Endothelial cell of umbilical vein (primary cell): Measurements from ENCODE around the gene CARNS1. TPM values are rescaled to one million over a fixed set of nuclear protein-coding genes. Genes with fewer than 3 reads are reported as not detected.

Experiments
- BruUV-seq: library from RNA; stranded (reverse); fragments of 400-500 nt; replicated peaks from 2 replicates; lab custom pipeline; 2021; lab: Mats Ljungman, UMichigan
- CTCF ChIA-PET: fragments of 300-600, 350-600 bp; sonication (Branson Sonifier 250); formaldehyde crosslinking; loops from one replicate; lab custom pipeline; 2021; ENCODE audit warnings: antibody characterized with exemption, inconsistent platforms; lab: Charles Lee
- POLR2A ChIA-PET: fragments of 300-600, 350-600 bp; sonication (Branson Sonifier 250); formaldehyde crosslinking; loops from one replicate; lab custom pipeline; 2021; ENCODE audit warnings: antibody characterized with exemption, inconsistent platforms; lab: Charles Lee
- DNase-seq: peaks from one replicate; pipeline ENCODE4 v3.0.0-alpha.2; 2011; ENCODE audit warnings: low read depth, low spot score
- FAIRE-seq: peaks from 2 replicates; lab custom pipeline; 2011; peaks lifted over from hg19 to GRCh38; lab: Jason Lieb, UNC
- H2AFZ ChIP-seq: 2 replicates; pipeline ENCODE4 v1.6.0; 2012; ENCODE audit warnings: low read depth, low read length, control low read depth, inconsistent platforms
- H3K27ac ChIP-seq: 2 replicates; pipeline ENCODE4 v1.5.1; 2011; ENCODE audit warnings: low read depth, mild to moderate bottlenecking, control low read depth, low read length, moderate library complexity; ENCODE audit not compliant: insufficient read depth
- H3K27me3 ChIP-seq, 2 experiments: 2 replicates each; pipeline versions ENCODE4 v1.6.0 to v1.6.1; 2011; ENCODE audit warnings: low read length in 2 of 2, mixed read lengths in 1 of 2; ENCODE audit not compliant: control insufficient read depth in 2 of 2, insufficient read depth in 2 of 2
- H3K36me3 ChIP-seq, 2 experiments: 2 replicates in 1 of 2; 3 replicates in 1 of 2; pipeline ENCODE4 v1.5.1; 2011; ENCODE audit warnings: low read length in 2 of 2, mild to moderate bottlenecking in 1 of 2, moderate library complexity in 1 of 2; ENCODE audit not compliant: control insufficient read depth in 2 of 2, insufficient read depth in 2 of 2; ENCODE audit errors: extremely low read depth in 1 of 2
- H3K4me1 ChIP-seq: 3 replicates; pipeline ENCODE4 v1.5.1; 2011; ENCODE audit warnings: mild to moderate bottlenecking, low read length; ENCODE audit not compliant: control insufficient read depth, insufficient read depth; ENCODE audit errors: extremely low read depth
- H3K4me2 ChIP-seq: 2 replicates; pipeline ENCODE4 v1.6.1; 2011; ENCODE audit warnings: low read length, control low read depth, mixed read lengths; ENCODE audit not compliant: insufficient read depth
- H3K4me3 ChIP-seq, 3 experiments: fragments of 200-600 bp in 1 of 3; sonication (generic), shearing (Covaris generic) in 1 of 3; replicated peaks in 1 of 3; 2 replicates each; pipeline ENCODE4 v1.5.1; 2011 to 2016; ENCODE audit warnings: control low read depth in 3 of 3, low read length in 3 of 3, mild to moderate bottlenecking in 2 of 3, inconsistent platforms in 1 of 3, low read depth in 1 of 3, moderate library complexity in 1 of 3; ENCODE audit not compliant: insufficient read depth in 1 of 3
- H3K79me2 ChIP-seq: 2 replicates; pipeline ENCODE4 v1.6.0; 2012; ENCODE audit warnings: low read length, inconsistent platforms; ENCODE audit not compliant: control insufficient read depth, insufficient read depth
- H3K9ac ChIP-seq: replicated peaks from 2 replicates; pipeline ENCODE3; 2011; ENCODE audit warnings: low read length, control low read depth; ENCODE audit not compliant: insufficient read depth; ENCODE audit errors: extremely low read depth
- H3K9me1 ChIP-seq: replicated peaks from 3 replicates; pipeline ENCODE4 v1.6.0; 2011; ENCODE audit warnings: mild to moderate bottlenecking, low read length; ENCODE audit not compliant: control insufficient read depth, insufficient read depth; ENCODE audit errors: extremely low read depth
- H3K9me3 ChIP-seq: replicated peaks from 2 replicates; pipeline ENCODE4 v1.5.1; 2012; ENCODE audit warnings: low read length, inconsistent platforms; ENCODE audit not compliant: control insufficient read depth, insufficient read depth
- H4K20me1 ChIP-seq: replicated peaks from 2 replicates; pipeline ENCODE3; 2011; ENCODE audit warnings: mild to moderate bottlenecking, low read length; ENCODE audit not compliant: control insufficient read depth, insufficient read depth; ENCODE audit errors: extremely low read depth
- EZH2 ChIP-seq: IDR thresholded peaks from 2 replicates; pipeline ENCODE4 v1.6.1; 2012; ENCODE audit warnings: borderline replicate concordance, low read depth, mild to moderate bottlenecking, moderate library complexity, low read length, inconsistent platforms; ENCODE audit not compliant: severe bottlenecking
- FOS ChIP-seq: IDR thresholded peaks from 2 replicates; pipeline ENCODE4 v1.6.1; 2011; ENCODE audit warnings: mild to moderate bottlenecking, low read length, moderate library complexity, borderline replicate concordance; ENCODE audit not compliant: insufficient read depth
- GATA2 ChIP-seq: IDR thresholded peaks from 2 replicates; pipeline ENCODE4 v1.7.0; 2011; ENCODE audit warnings: low read depth, mild to moderate bottlenecking, moderate library complexity, mixed read lengths, low read length; ENCODE audit not compliant: insufficient read length, insufficient read depth
- JUN ChIP-seq: IDR thresholded peaks from 2 replicates; pipeline ENCODE4 v1.6.1; 2011; ENCODE audit warnings: borderline replicate concordance, low read depth; ENCODE audit not compliant: insufficient read length, insufficient read depth
- MYC ChIP-seq: IDR thresholded peaks from one replicate; pipeline ENCODE4 v1.6.1; 2011; ENCODE audit warnings: mild to moderate bottlenecking, low read depth, low read length
- POLR2A ChIP-seq: IDR thresholded peaks from 2 replicates; pipeline ENCODE4 v1.6.1; 2012; ENCODE audit warnings: low read depth, mild to moderate bottlenecking, control low read depth, low read length
- POLR2AphosphoS5 ChIP-seq: IDR thresholded peaks from 2 replicates; pipeline ENCODE4 v1.6.1; 2012; ENCODE audit warnings: low read depth, mild to moderate bottlenecking, control low read depth, low read length, moderate library complexity; ENCODE audit not compliant: insufficient read depth
- dilution Hi-C: fragments of 300-500 bp; cut with MboI; formaldehyde crosslinking; loops from one replicate; pipeline ENCODE4 v1.15.0; 2019; ENCODE audit warnings: low sequenced_read_pairs; ENCODE audit not compliant: extremely low pct_ligation_motif_present
- intact Hi-C: fragments of 100-400 bp; cut with micrococcal nuclease; formaldehyde crosslinking; loops from one replicate; pipeline ENCODE4 v1.10.0; 2022
- polyA plus RNA-seq, 4 experiments: library from polyadenylated mRNA; depleted of rRNA in 3 of 4; stranded (reverse) in 3 of 4; unstranded in 1 of 4; fragments of >200 nt; gene quantifications; 2 replicates each; pipeline versions ENCODE4 v1.2.1 to v1.2.3, GENCODE V29; 2011 to 2012; ENCODE audit warnings: missing spikeins in 1 of 4
- total RNA-seq: library from RNA; stranded (reverse); gene quantifications from 2 replicates; pipeline ENCODE4 v1.2.3, GENCODE V29; 2021
- TF ChIP-seq, protein P1 (sequence below): IDR thresholded peaks from 2 replicates; pipeline ENCODE4 v1.6.1; 2011; ENCODE audit not compliant: insufficient read depth, insufficient read length
- TF ChIP-seq, protein P2 (sequence below), 2 donors: IDR thresholded peaks; 1 replicate in 1 of 2; 2 replicates in 1 of 2; pipeline ENCODE4 v1.5.1; 2011; ENCODE audit warnings: low read length in 2 of 2, mild to moderate bottlenecking in 2 of 2, moderate library complexity in 2 of 2, control low read depth in 1 of 2, inconsistent platforms in 1 of 2, low read depth in 1 of 2; ENCODE audit not compliant: insufficient read depth in 1 of 2; ENCODE audit errors: extremely low read depth in 1 of 2

The CARNS1 gene
- total and polyA plus RNA-seq, 2 donors (not counting 3 experiments of a cell fraction or from before 2014, with no cell fraction given): 0.14 to 0.35 TPM

DNA sequence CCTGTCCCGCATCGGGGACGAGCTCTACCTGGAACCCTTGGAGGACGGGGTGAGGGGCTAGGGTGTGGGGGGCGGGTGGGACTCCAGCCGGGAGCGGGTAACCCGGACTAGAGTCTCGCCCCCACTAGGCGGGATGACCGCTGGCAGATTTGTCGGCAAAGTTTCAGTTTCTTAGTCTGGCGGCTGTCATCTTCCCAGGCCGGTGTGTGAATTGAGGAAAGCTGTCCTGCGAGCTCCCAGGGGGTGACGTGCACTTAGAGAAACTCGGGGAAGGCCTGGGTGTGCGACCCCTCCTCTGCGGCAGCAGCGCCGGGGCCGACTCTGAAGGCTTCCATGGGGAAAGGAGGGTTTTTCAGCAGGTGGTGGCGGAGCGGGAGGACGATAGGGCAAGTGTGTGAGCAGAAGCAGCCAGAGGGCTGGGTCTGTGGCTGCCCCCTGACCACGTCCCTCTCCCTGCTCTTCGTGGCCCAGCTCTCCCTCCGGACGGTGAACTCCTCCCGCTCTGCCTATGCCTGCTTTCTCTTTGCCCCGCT, 23.2 kb upstream of the CARNS1 start:
- Histone ChIP-seq H4K20me1 (no peaks in the 10 kb centered on the region), H3K9me1 (no peaks in the 10 kb centered on the region), H3K36me3 (peaks cover 0 to 5% of the 10 kb centered on the region in 2 experiments), H3K4me1 (peaks cover 15% of the 10 kb centered on the region), H3K4me2 (peak overlapping the region; percentile 60), H3K9ac (peak overlapping the region; percentile 62), H3K4me3 (peak overlapping the region; percentile 45 to 80 (median 68)), H3K9me3 (no peaks in the 10 kb centered on the region), H3K27ac (peak overlapping the region; percentile 19), H3K79me2 (peaks cover 4% of the 10 kb centered on the region), H3K27me3 (no peaks in the 10 kb centered on the region), H2AFZ (peak overlapping the region; percentile 87)
- POLR2A ChIA-PET: interaction anchor here (0.6 to 1.4 kb wide), 3 partner anchors 9 to 113 kb away, joined by 4 to 11 read pairs (median 8); partner anchors contain the start of genes PITPNM1 and PPP1CA
- TF ChIP-seq, protein P1, sequence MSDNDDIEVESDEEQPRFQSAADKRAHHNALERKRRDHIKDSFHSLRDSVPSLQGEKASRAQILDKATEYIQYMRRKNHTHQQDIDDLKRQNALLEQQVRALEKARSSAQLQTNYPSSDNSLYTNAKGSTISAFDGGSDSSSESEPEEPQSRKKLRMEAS: no peak
- no peak for TF ChIP-seq POLR2AphosphoS5
- no peak for TF ChIP-seq EZH2
- no peak for TF ChIP-seq JUN
- TF ChIP-seq, protein P2, sequence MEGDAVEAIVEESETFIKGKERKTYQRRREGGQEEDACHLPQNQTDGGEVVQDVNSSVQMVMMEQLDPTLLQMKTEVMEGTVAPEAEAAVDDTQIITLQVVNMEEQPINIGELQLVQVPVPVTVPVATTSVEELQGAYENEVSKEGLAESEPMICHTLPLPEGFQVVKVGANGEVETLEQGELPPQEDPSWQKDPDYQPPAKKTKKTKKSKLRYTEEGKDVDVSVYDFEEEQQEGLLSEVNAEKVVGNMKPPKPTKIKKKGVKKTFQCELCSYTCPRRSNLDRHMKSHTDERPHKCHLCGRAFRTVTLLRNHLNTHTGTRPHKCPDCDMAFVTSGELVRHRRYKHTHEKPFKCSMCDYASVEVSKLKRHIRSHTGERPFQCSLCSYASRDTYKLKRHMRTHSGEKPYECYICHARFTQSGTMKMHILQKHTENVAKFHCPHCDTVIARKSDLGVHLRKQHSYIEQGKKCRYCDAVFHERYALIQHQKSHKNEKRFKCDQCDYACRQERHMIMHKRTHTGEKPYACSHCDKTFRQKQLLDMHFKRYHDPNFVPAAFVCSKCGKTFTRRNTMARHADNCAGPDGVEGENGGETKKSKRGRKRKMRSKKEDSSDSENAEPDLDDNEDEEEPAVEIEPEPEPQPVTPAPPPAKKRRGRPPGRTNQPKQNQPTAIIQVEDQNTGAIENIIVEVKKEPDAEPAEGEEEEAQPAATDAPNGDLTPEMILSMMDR (IDR thresholded peaks at IDR 0.05; ENCODE audit: extremely low read depth in 1 of 2, insufficient read depth in 1 of 2, low read depth in 1 of 2, low read length in 2 of 2): no peak
- no peak for TF ChIP-seq MYC
- no peak for TF ChIP-seq FOS
- TF ChIP-seq POLR2A: no peak
- no peak for TF ChIP-seq GATA2
- no TSS peak for BruUV-seq
- intact Hi-C loops: loop anchor here (1.0 kb wide), 1 partner anchor 9 kb away; the partner anchor contains the start of gene PPP1CA
- FAIRE-seq (peak; percentile 8), DNase-seq (no peak)
- dilution Hi-C loops: no loop called here
- CTCF ChIA-PET: interaction anchor here (0.7 to 4.8 kb wide), 13 partner anchors 9 to 113 kb away, joined by 3 to 32 read pairs (median 5); partner anchors contain the start of genes PITPNM1 and PPP1CA
